ENCODE results near the gene HOXA9. TPM values are rescaled to one million over a fixed set of nuclear protein-coding genes. Genes with fewer than 3 reads are reported as not detected.
A peak's percentile ranks its signal among the peaks of the same experiment; 100 is the strongest.

HOXA9 gene
- total RNA-seq, 1 experiment from 2014 or later: 6.9 TPM

GRCh38 chr7:27198138-27198841 is 33.0 kb upstream of the HOXA9 start:
- no peak for DNase-seq (ENCODE audit: unreplicated experiment)
- no TSS peak for BruUV-seq (replicated peaks)
- CTCF ChIA-PET: interaction anchor here (0.5 to 1.4 kb wide), 10 partner anchors 10 to 1266 kb away, joined by 3 to 4 read pairs (median 4); no protein-coding TSS in a partner anchor
- TF ChIP-seq CTCF (IDR thresholded peaks at IDR 0.05; ENCODE audit: unreplicated experiment): no peak
- peak overlapping the region; percentile 62 for H3K4me3 Mint-ChIP-seq (ENCODE audit: unreplicated experiment)
- H3K36me3 Mint-ChIP-seq (ENCODE audit: insufficient read depth, unreplicated experiment): no peaks in the 10 kb centered on the region
- intact Hi-C loops (cut with micrococcal nuclease): loop anchor here (5.0 to 10.0 kb wide), 2 partner anchors 879 to 1727 kb away; no protein-coding TSS in a partner anchor
- peaks cover 75% of the 10 kb centered on the region for H3K27me3 Mint-ChIP-seq (ENCODE audit: insufficient read depth, unreplicated experiment)
- POLR2A ChIA-PET: interaction anchor here (0.7 kb wide), 1 partner anchor 826 kb away, joined by 3 read pairs; no protein-coding TSS in a partner anchor
- no peak overlapping the region for H3K27ac Mint-ChIP-seq (ENCODE audit: low read depth, unreplicated experiment)
- H3K9me3 Mint-ChIP-seq (ENCODE audit: unreplicated experiment): no peaks in the 10 kb centered on the region
- no peaks in the 10 kb centered on the region for H3K4me1 Mint-ChIP-seq (ENCODE audit: insufficient read depth, unreplicated experiment)

DNA sequence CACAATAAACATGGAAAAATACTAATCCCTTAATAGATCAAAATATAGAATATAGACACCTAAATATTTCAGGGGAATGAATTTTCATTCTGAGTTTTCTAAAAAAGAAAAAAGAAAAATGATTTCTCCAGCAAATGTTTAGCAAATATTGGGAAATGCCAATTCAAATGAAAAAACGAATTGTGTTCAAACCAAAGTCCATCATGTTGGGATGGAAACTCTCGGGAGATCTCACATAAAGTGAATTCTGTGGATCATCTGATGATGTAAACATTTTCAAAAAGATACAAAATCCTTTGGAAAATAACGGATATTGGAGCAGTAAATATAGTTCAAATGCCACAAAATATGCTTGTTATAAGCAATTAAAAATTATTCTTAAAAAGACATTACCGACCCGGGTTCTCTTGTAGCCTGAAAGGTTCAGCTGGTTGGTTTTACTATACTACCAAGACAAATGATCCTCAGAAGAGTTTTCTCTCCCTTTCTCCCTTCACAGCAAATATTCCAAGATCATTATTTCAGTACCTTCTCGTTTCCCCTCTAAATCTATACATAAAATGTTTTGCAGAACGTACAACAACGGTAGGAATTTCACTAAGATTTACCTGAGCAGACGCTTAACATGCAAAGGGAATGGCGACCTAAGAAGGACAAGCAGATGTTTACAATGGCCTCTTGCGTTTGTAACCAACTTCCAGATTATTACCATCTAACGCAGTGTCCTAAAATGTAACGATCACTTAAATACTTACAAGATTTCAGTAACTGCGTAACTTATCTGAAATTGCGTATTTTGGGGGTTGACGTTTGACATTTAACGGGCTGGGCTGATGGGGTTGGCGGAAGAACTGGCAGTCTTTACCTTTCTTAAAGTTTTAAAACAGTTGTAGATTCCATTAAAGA is 32.1 kb upstream of the HOXA9 start:
- Mint-ChIP-seq H3K36me3 (ENCODE audit: insufficient read depth, unreplicated experiment) (no peaks in the 10 kb centered on the region), H3K4me3 (ENCODE audit: unreplicated experiment) (no peak overlapping the region), H3K4me1 (ENCODE audit: insufficient read depth, unreplicated experiment) (no peaks in the 10 kb centered on the region), H3K9me3 (ENCODE audit: unreplicated experiment) (no peaks in the 10 kb centered on the region), H3K27me3 (ENCODE audit: insufficient read depth, unreplicated experiment) (peaks cover 66% of the 10 kb centered on the region), H3K27ac (ENCODE audit: low read depth, unreplicated experiment) (no peak overlapping the region)
- no TSS peak for BruUV-seq (replicated peaks)
- POLR2A ChIA-PET: no interaction called here
- intact Hi-C loops (cut with micrococcal nuclease): loop anchor here (5.0 to 10.0 kb wide), 2 partner anchors 880 to 1727 kb away; no protein-coding TSS in a partner anchor
- no peak for TF ChIP-seq CTCF (IDR thresholded peaks at IDR 0.05; ENCODE audit: unreplicated experiment)
- CTCF ChIA-PET: interaction anchor here (0.7 to 1.4 kb wide), 2 partner anchors 11 to 89 kb away, joined by 3 to 4 read pairs; no protein-coding TSS in a partner anchor
- DNase-seq (ENCODE audit: unreplicated experiment): no peak

DNA sequence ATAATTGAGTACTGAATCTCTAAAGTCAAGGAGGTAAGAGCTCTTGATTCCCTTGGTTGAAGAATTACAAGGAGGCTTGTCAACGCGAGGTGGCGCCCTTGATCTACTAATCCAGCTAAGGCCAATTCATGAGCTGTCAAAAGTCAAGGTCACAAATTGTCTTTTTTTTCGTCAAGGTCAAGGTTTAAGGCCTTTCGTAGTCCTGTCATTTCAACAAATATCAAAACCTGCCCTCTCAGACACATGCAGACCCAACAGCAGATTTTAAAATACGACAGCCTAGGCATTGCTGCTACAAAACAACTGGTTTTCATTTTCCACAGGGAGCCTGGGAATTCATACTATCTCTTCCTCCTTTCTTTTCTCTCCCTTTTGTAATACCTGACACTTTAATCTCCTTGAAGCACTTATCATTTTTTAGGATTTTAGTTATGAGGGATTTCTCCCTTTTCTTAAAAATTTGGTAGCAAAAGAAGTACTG is 31.0 kb upstream of the HOXA9 start:
- Mint-ChIP-seq H3K27ac (ENCODE audit: low read depth, unreplicated experiment) (no peak overlapping the region), H3K36me3 (ENCODE audit: insufficient read depth, unreplicated experiment) (no peaks in the 10 kb centered on the region), H3K4me3 (ENCODE audit: unreplicated experiment) (no peak overlapping the region), H3K9me3 (ENCODE audit: unreplicated experiment) (no peaks in the 10 kb centered on the region), H3K4me1 (ENCODE audit: insufficient read depth, unreplicated experiment) (no peaks in the 10 kb centered on the region), H3K27me3 (ENCODE audit: insufficient read depth, unreplicated experiment) (peaks cover 55% of the 10 kb centered on the region)
- DNase-seq (ENCODE audit: unreplicated experiment): peak; percentile 74
- ChIA-PET POLR2A (interaction anchor here (0.7 to 1.7 kb wide), 4 partner anchors 545 to 898 kb away, joined by 3 to 6 read pairs (median 4); no protein-coding TSS in a partner anchor), CTCF (interaction anchor here (0.6 to 2.8 kb wide), 42 partner anchors 9 to 1187 kb away, joined by 3 to 39 read pairs (median 4); partner anchors contain the start of gene HOXA11)
- TF ChIP-seq CTCF (IDR thresholded peaks at IDR 0.05; ENCODE audit: unreplicated experiment): peak; percentile 83
- intact Hi-C loops (cut with micrococcal nuclease): loop anchor here (1.0 to 10.0 kb wide), 7 partner anchors 380 to 1728 kb away; no protein-coding TSS in a partner anchor
- no TSS peak for BruUV-seq (replicated peaks)
